Measurements from ENCODE around the gene TANGO2. TPM values are rescaled to one million over a fixed set of nuclear protein-coding genes. Genes with fewer than 3 reads are reported as not detected.

The TANGO2 gene
- total and polyA plus RNA-seq, 2 of the 8 experiments (the other 6 are each of a cell fraction or from before 2014, with no cell fraction given): 10.1 to 18.4 TPM

- Histone ChIP-seq H3K79me2 (ENCODE audit: control insufficient read depth in 1 of 2, insufficient read depth in 2 of 2, low read length in 2 of 2) (peaks cover 0 to 29% of the 10 kb centered on the region in 2 experiments; a peak in 3 of 4 replicates), H3K23ac (ENCODE audit: insufficient read length) (no peak overlapping the region), H3K18ac (ENCODE audit: extremely low read depth, low read length) (no peak overlapping the region), H3K27ac (ENCODE audit: low read depth, low read length) (no peak overlapping the region), H3K4ac (replicated peaks; ENCODE audit: insufficient read length, low read depth, low read length) (no peak overlapping the region), H3K4me3 (ENCODE audit: extremely low read depth in 1 of 4, insufficient read depth in 2 of 4, low read depth in 3 of 4, low read length in 4 of 4) (no peak overlapping the region), H2AK5ac (ENCODE audit: low read depth, low read length) (no peak overlapping the region), H2BK12ac (ENCODE audit: low read depth, low read length) (no peak overlapping the region), H4K91ac (replicated peaks; ENCODE audit: insufficient read length, low read length) (no peak overlapping the region), H2BK5ac (ENCODE audit: low read depth, low read length) (no peak overlapping the region), H3K27me3 (replicated peaks in 1 of 4; ENCODE audit: control insufficient read depth in 3 of 4, extremely low read depth in 1 of 4, insufficient read depth in 3 of 4, low read length in 3 of 4) (no peaks in the 10 kb centered on the region), H4K8ac (ENCODE audit: extremely low read depth, insufficient read depth, low read length) (no peak overlapping the region), H3K4me2 (ENCODE audit: insufficient read depth in 1 of 2, low read depth in 2 of 2, low read length in 2 of 2) (no peak overlapping the region), H3K4me1 (replicated peaks in 1 of 4; ENCODE audit: control insufficient read depth in 3 of 4, insufficient read depth in 4 of 4, low read length in 3 of 4) (no peaks in the 10 kb centered on the region), H3K9me3 (ENCODE audit: insufficient read depth in 2 of 2, low read depth in 1 of 2, low read length in 1 of 2) (no peaks in the 10 kb centered on the region; a peak in 1 of 4 replicates), H2AFZ (ENCODE audit: low read length) (no peak overlapping the region), H3K56ac (replicated peaks; ENCODE audit: insufficient read length, low read depth, low read length) (no peak overlapping the region), H2BK120ac (replicated peaks; ENCODE audit: low read depth, low read length) (no peak overlapping the region), H3K23me2 (ENCODE audit: low read depth, low read length) (no peaks in the 10 kb centered on the region), H3K36me3 (ENCODE audit: control insufficient read depth in 2 of 4, insufficient read depth in 4 of 4, low read length in 3 of 4) (peaks cover 75 to 87% (median 84%) of the 10 kb centered on the region in 4 experiments), H2BK15ac (ENCODE audit: low read length) (no peak overlapping the region), H3K79me1 (ENCODE audit: low read depth, low read length) (peaks cover 18% of the 10 kb centered on the region), H4K20me1 (replicated peaks in 1 of 2; ENCODE audit: control insufficient read depth in 1 of 2, insufficient read depth in 2 of 2, low read length in 2 of 2) (peaks cover 24 to 51% of the 10 kb centered on the region in 2 experiments), H3K14ac (ENCODE audit: insufficient read length) (no peak overlapping the region), H3K9ac (replicated peaks in 1 of 4; ENCODE audit: extremely low read depth in 1 of 4, low read depth in 3 of 4, low read length in 3 of 4) (no peak overlapping the region), H4K5ac (ENCODE audit: insufficient read length, low read depth, low read length) (no peak overlapping the region), H2BK20ac (ENCODE audit: low read length) (no peak overlapping the region)
- ChIA-PET POLR2A (ENCODE audit: partially characterized antibody) (interaction anchor here (0.8 to 29.4 kb wide), 5 partner anchors 8 to 117 kb away, joined by 3 to 598 read pairs (median 6); partner anchors contain the start of genes DGCR8, RANBP1 and TRMT2A), CTCF (ENCODE audit: partially characterized antibody) (interaction anchor here (1.2 to 2.2 kb wide), 3 partner anchors 16 to 30 kb away, joined by 3 to 6 read pairs (median 3); no protein-coding TSS in a partner anchor)
- DNase-seq (ENCODE audit: low read depth in 1 of 2, low spot score in 2 of 2) (no peak), FAIRE-seq (no peak)
- 94% methylated on average over 17 of the region's 17 CpGs; no CpG with 5 or more reads in 1 of the 2 experiments for WGBS, 2 experiments (ENCODE audit: extremely low coverage in 1 of 2, insufficient coverage in 1 of 2, insufficient read length in 1 of 2, insufficient replicate concordance in 2 of 2, low coverage in 1 of 2, low lambda C conversion rate in 2 of 2, missing lambda C conversion rate in 1 of 2)
- TF ChIP-seq JUN (IDR thresholded peaks at IDR 0.05; ENCODE audit: low read depth, low read length) (no peak), FOSL1 (IDR thresholded peaks at IDR 0.05; ENCODE audit: insufficient read depth, low read depth, low read length) (no peak), TBP (IDR thresholded peaks at IDR 0.05; ENCODE audit: low read depth, low read length) (no peak), NRF1 (IDR thresholded peaks at IDR 0.05; ENCODE audit: low read depth, low read length) (no peak), SIN3A (conservative IDR thresholded peaks at IDR 0.05 in 1 of 2, IDR thresholded peaks at IDR 0.05 in 1 of 2; ENCODE audit: low read depth in 1 of 2, low read length in 2 of 2) (no peak), KDM5A (IDR thresholded peaks at IDR 0.05; ENCODE audit: low read length) (no peak), GABPA (IDR thresholded peaks at IDR 0.05; ENCODE audit: borderline replicate concordance, insufficient read depth, low read length) (no peak), NANOG (IDR thresholded peaks at IDR 0.05; ENCODE audit: insufficient read depth, low read depth, low read length, poor library complexity, severe bottlenecking) (no peak), BACH1 (IDR thresholded peaks at IDR 0.05; ENCODE audit: low read length) (no peak)
Observed at GRCh38 chr22:20089226-20089976, 68.5 kb downstream of the TANGO2 start.

Data from H1 (cell line).